A549 (cell line): ENCODE data around the gene ZNF280A. TPM values are rescaled to one million over a fixed set of nuclear protein-coding genes. Genes with fewer than 3 reads are reported as not detected.

Experiments
- ATAC-seq, 2 experiments: fragments of 200-7000 bp in 1 of 2; fragments of >200 bp in 1 of 2; cut with Nextera tagmentation in 1 of 2; cut with Tn5 transposase in 1 of 2; 3 replicates each; pipeline versions ENCODE4 v1.8.0 to v1.9.1; 2018 to 2020; ENCODE audit warnings: mild to moderate bottlenecking in 1 of 2, moderate library complexity in 1 of 2
- CTCF ChIA-PET: fragments of 300-600 bp; sonication (Branson Sonifier 250); formaldehyde crosslinking; extraction: SDS; loops from one replicate; lab custom pipeline; 2021; ENCODE audit warnings: antibody characterized with exemption, inconsistent platforms; lab: Yijun Ruan, JAX
- POLR2A ChIA-PET: fragments of 350-600 bp; formaldehyde crosslinking; extraction: SDS; loops from one replicate; lab custom pipeline; 2021; ENCODE audit warnings: antibody characterized with exemption, inconsistent platforms; lab: Yijun Ruan, JAX
- DNase-seq, 2 experiments: peaks; one replicate each; pipeline versions ENCODE4 v3.0.0 to v3.0.0-alpha.2; 2011 to 2016; ENCODE audit warnings: low read depth in 1 of 2, low spot score in 1 of 2
- FAIRE-seq: peaks from 2 replicates; lab custom pipeline; 2011; peaks lifted over from hg19 to GRCh38; lab: Jason Lieb, UNC
- H3K27ac ChIP-seq, 2 experiments: fragments of >200 bp; sonication (Bioruptor Twin); formaldehyde crosslinking; 3 replicates each; pipeline ENCODE4 v1.5.1; 2016 to 2017
- H3K4me1 ChIP-seq: fragments of >200 bp; sonication (Bioruptor Twin); formaldehyde crosslinking; 3 replicates; pipeline ENCODE4 v1.6.1; 2016
- H3K4me2 ChIP-seq: fragments of >200 bp; sonication (Bioruptor Twin); formaldehyde crosslinking; 3 replicates; pipeline ENCODE4 v1.6.1; 2016
- H3K4me3 ChIP-seq: fragments of >200 bp; sonication (Bioruptor Twin); formaldehyde crosslinking; 3 replicates; pipeline ENCODE4 v1.5.1; 2016
- H3K9me3 ChIP-seq: fragments of >200 bp; sonication (Bioruptor Twin); formaldehyde crosslinking; 3 replicates; pipeline ENCODE4 v1.6.1; 2016
- BCL3 ChIP-seq: fragments of >200 bp; sonication (Bioruptor Twin); formaldehyde crosslinking; IDR thresholded peaks from 3 replicates; pipeline ENCODE4 v1.6.1; 2016
- CBX8 ChIP-seq: fragments of 200-600 bp; sonication (generic); IDR thresholded peaks from 2 replicates; pipeline ENCODE4 v1.6.1; 2016
- CEBPB ChIP-seq, 2 experiments: fragments of >200 bp in 1 of 2; sonication (Bioruptor Twin) in 1 of 2; formaldehyde crosslinking in 1 of 2; IDR thresholded peaks; 2 replicates each; pipeline ENCODE4 v1.6.1; 2012 to 2016
- EHF ChIP-seq: fragments of 250-450 bp; sonication (Bioruptor Pico); IDR thresholded peaks from 2 replicates; pipeline ENCODE4 v1.5.0; 2020; ENCODE audit warnings: mild to moderate bottlenecking
- EHMT2 ChIP-seq: fragments of 200-600 bp; sonication (generic); IDR thresholded peaks from 2 replicates; pipeline ENCODE4 v1.6.1; 2016; ENCODE audit warnings: antibody characterized with exemption, low read depth, mild to moderate bottlenecking, moderate library complexity
- EP300 ChIP-seq, 2 experiments: fragments of >200 bp; sonication (Bioruptor Twin); formaldehyde crosslinking; IDR thresholded peaks; 2 replicates in 1 of 2; 3 replicates in 1 of 2; pipeline ENCODE4 v1.6.1; 2016 to 2017
- ESRRA ChIP-seq: fragments of 150-350 bp; IDR thresholded peaks from 2 replicates; pipeline ENCODE4 v1.6.1; 2014; ENCODE audit warnings: mild to moderate bottlenecking, low read length, borderline replicate concordance
- FOSL2 ChIP-seq, 2 experiments: fragments of 450-650 bp in 1 of 2; fragments of >200 bp in 1 of 2; sonication (Bioruptor Twin) in 1 of 2; formaldehyde crosslinking; IDR thresholded peaks; 2 replicates each; pipeline versions ENCODE4 v1.5.0 to v1.6.1; 2016 to 2020; ENCODE audit warnings: mild to moderate bottlenecking in 1 of 2, moderate library complexity in 1 of 2
- FOXS1 ChIP-seq: fragments of 250-450 bp; sonication (Bioruptor Pico); IDR thresholded peaks from 2 replicates; pipeline ENCODE4 v1.5.0; 2020; ENCODE audit warnings: mild to moderate bottlenecking, moderate library complexity
- GATA3 ChIP-seq: IDR thresholded peaks from 2 replicates; pipeline ENCODE4 v1.6.1; 2012; ENCODE audit warnings: borderline replicate concordance
- HDAC2 ChIP-seq: fragments of 200-600 bp; sonication (generic); IDR thresholded peaks from 2 replicates; pipeline ENCODE4 v1.6.1; 2016
- HES2 ChIP-seq: fragments of >200 bp; sonication (Bioruptor Twin); formaldehyde crosslinking; IDR thresholded peaks from 2 replicates; pipeline ENCODE4 v1.6.1; 2016
- HEYL ChIP-seq: fragments of 250-450 bp; sonication (Bioruptor Pico); IDR thresholded peaks from 2 replicates; pipeline ENCODE4 v1.8.0; 2021; ENCODE audit warnings: mild to moderate bottlenecking, moderate library complexity
- HMGXB4 ChIP-seq: fragments of 250-450 bp; sonication (Bioruptor Pico); IDR thresholded peaks from 2 replicates; pipeline ENCODE4 v1.5.0; 2021; ENCODE audit warnings: mild to moderate bottlenecking, moderate library complexity, borderline replicate concordance
- HOXB13 ChIP-seq: fragments of 250-450 bp; sonication (Bioruptor Pico); IDR thresholded peaks from 2 replicates; pipeline ENCODE4 v1.5.0; 2020; ENCODE audit warnings: low read depth, mild to moderate bottlenecking, moderate library complexity
- HOXB5 ChIP-seq: fragments of 250-450 bp; sonication (Bioruptor Pico); IDR thresholded peaks from 2 replicates; pipeline ENCODE4 v1.5.0; 2020; ENCODE audit warnings: mild to moderate bottlenecking, moderate library complexity
- KDM1A ChIP-seq: fragments of 200-600 bp; sonication (generic); IDR thresholded peaks from 2 replicates; pipeline ENCODE4 v1.6.1; 2016; ENCODE audit warnings: low read depth, mild to moderate bottlenecking
- MAZ ChIP-seq: fragments of 150-350 bp; IDR thresholded peaks from 2 replicates; pipeline ENCODE4 v1.6.1; 2014; ENCODE audit warnings: antibody characterized with exemption, low read depth, low read length, borderline replicate concordance
- MYC ChIP-seq: IDR thresholded peaks from 2 replicates; pipeline ENCODE4 v1.6.1; 2012; ENCODE audit warnings: mild to moderate bottlenecking, inconsistent platforms, low read length, improper control_type of control experiment, borderline replicate concordance
- NPAS2 ChIP-seq: fragments of 250-450 bp; sonication (Bioruptor Pico); IDR thresholded peaks from 2 replicates; pipeline ENCODE4 v1.8.0; 2022; ENCODE audit warnings: mild to moderate bottlenecking, moderate library complexity, borderline replicate concordance
- POLR2AphosphoS2 ChIP-seq: conservative IDR thresholded peaks from 2 replicates; pipeline ENCODE4 v1.6.1; 2012; ENCODE audit warnings: low read length, improper control_type of control experiment, inconsistent platforms
- RAD21 ChIP-seq, 2 experiments: fragments of >200 bp in 1 of 2; sonication (Bioruptor Twin) in 1 of 2; formaldehyde crosslinking in 1 of 2; IDR thresholded peaks in 1 of 2; conservative IDR thresholded peaks in 1 of 2; 2 replicates in 1 of 2; 3 replicates in 1 of 2; pipeline ENCODE4 v1.6.1; 2012 to 2018; ENCODE audit warnings: inconsistent platforms in 1 of 2
- RARB ChIP-seq: fragments of 250-450 bp; sonication (Bioruptor Pico); IDR thresholded peaks from 2 replicates; pipeline ENCODE4 v1.8.0; 2021; ENCODE audit warnings: mild to moderate bottlenecking, moderate library complexity
- RCOR1 ChIP-seq: fragments of 150-350 bp; IDR thresholded peaks from 2 replicates; pipeline ENCODE4 v1.6.1; 2014; ENCODE audit warnings: antibody characterized with exemption, low read length, low read depth
- RFX5 ChIP-seq: fragments of 450-650 bp; IDR thresholded peaks from 2 replicates; pipeline ENCODE4 v1.7.1; 2014; ENCODE audit warnings: antibody characterized with exemption, mild to moderate bottlenecking, moderate library complexity
- RNF2 ChIP-seq: fragments of 200-600 bp; sonication (generic); IDR thresholded peaks from 2 replicates; pipeline ENCODE4 v1.6.1; 2016; ENCODE audit warnings: low read depth, mild to moderate bottlenecking, antibody characterized with exemption, moderate library complexity, borderline replicate concordance
- SMC3 ChIP-seq: fragments of >200 bp; sonication (Bioruptor Twin); formaldehyde crosslinking; IDR thresholded peaks from 3 replicates; pipeline ENCODE4 v1.6.1; 2018; ENCODE audit warnings: inconsistent platforms
- TFCP2L1 ChIP-seq: fragments of 250-450 bp; sonication (Bioruptor Pico); IDR thresholded peaks from 2 replicates; pipeline ENCODE4 v1.5.0; 2021; ENCODE audit warnings: mild to moderate bottlenecking
- USF2 ChIP-seq: fragments of 450-650 bp; IDR thresholded peaks from 2 replicates; pipeline ENCODE4 v1.6.1; 2014; ENCODE audit warnings: antibody characterized with exemption
- ZC3H11A ChIP-seq: fragments of 450-650 bp; IDR thresholded peaks from 2 replicates; pipeline ENCODE4 v1.6.1; 2014; ENCODE audit warnings: antibody characterized with exemption, mild to moderate bottlenecking
- ZFP36 ChIP-seq: fragments of 450-650 bp; IDR thresholded peaks from 2 replicates; pipeline ENCODE4 v1.6.1; 2014; ENCODE audit warnings: borderline replicate concordance; ENCODE audit not compliant: partially characterized antibody
- WGBS: methylation state at CpG from one replicate; pipeline ENCODE4 v1.1.6; 2017; ENCODE audit errors: missing lambda C conversion rate; 5-methylcytosine and 5-hydroxymethylcytosine counted together
- polyA plus RNA-seq, 4 experiments: library from polyadenylated mRNA; depleted of rRNA in 3 of 4; stranded (reverse); fragments of >200 nt; fragmentation: RNase III in 1 of 4; extraction: RNeasy Plus Mini Kit Qiagen cat#74134 plus additional on column Dnase treatment in 1 of 4; gene quantifications; 2 replicates in 3 of 4; 3 replicates in 1 of 4; pipeline ENCODE4 v1.2.3, GENCODE V29; 2011 to 2017

ZNF280A gene
- polyA plus RNA-seq, 2 of the 4 experiments (the other 2 are of a cell fraction), result 2.0 to 3.0 TPM

- 90% methylated on average over 11 of the region's 11 CpGs for WGBS
- CTCF ChIA-PET, result interaction anchor here (0.6 kb wide), 1 partner anchor 11 kb away, joined by 4 read pairs; no protein-coding TSS in a partner anchor
- H3K4me1 ChIP-seq, result peaks cover 4% of the 10 kb centered on the region; the same call in 1 of the 3 replicates
- ATAC-seq, result no peak
- no peak for FAIRE-seq
- no peak overlapping the region for H3K4me3 ChIP-seq
- TF ChIP-seq RNF2, result no peak
- TF ChIP-seq RCOR1, result no peak
- TF ChIP-seq TFCP2L1 (CRISPR knock-in tag), result no peak
- POLR2A ChIA-PET, result no interaction called here
- no peak overlapping the region for H3K4me2 ChIP-seq
- DNase-seq, result no peak
- H3K9me3 ChIP-seq, result no peaks in the 10 kb centered on the region
- H3K27ac ChIP-seq, result no peak overlapping the region
Observed at GRCh38 chr22:22484023-22484422, 36.0 kb downstream of the ZNF280A start.

GRCh38 chr22:22480940-22481339 is 39.1 kb downstream of the ZNF280A start:
- DNase-seq, result no peak
- no peak for FAIRE-seq
- H3K4me2 ChIP-seq, result no peak overlapping the region
- no peak for ATAC-seq
- no peak overlapping the region for H3K27ac ChIP-seq
- H3K9me3 ChIP-seq, result no peaks in the 10 kb centered on the region
- no peak overlapping the region for H3K4me3 ChIP-seq
- H3K4me1 ChIP-seq, result peaks cover 4% of the 10 kb centered on the region; the same call in 1 of the 3 replicates
- WGBS, result 29% methylated on average over 2 of the region's 2 CpGs
- ChIA-PET CTCF (interaction anchor here (0.8 to 1.8 kb wide), 7 partner anchors 15 to 478 kb away, joined by 3 to 6 read pairs (median 3); partner anchors contain the start of gene ZNF280A), POLR2A (no interaction called here)
- TF ChIP-seq RAD21 (conservative IDR thresholded peaks at IDR 0.05 in 1 of 2, IDR thresholded peaks at IDR 0.05 in 1 of 2) (no peak), RCOR1 (no peak), RNF2 (no peak), KDM1A (no peak), EP300 (IDR thresholded peaks at IDR 0.05) (no peak), HOXB5 (no peak), SMC3 (no peak), ESRRA (no peak), RARB (CRISPR knock-in tag) (no peak), HES2 (no peak), CBX8 (no peak), POLR2AphosphoS2 (no peak), MAZ (no peak), EHMT2 (no peak), EHF (CRISPR knock-in tag) (no peak), USF2 (no peak), ZFP36 (no peak), BCL3 (no peak)

GRCh38 chr22:22479999-22480532 is 40.0 kb downstream of the ZNF280A start:
- no peak overlapping the region for H3K4me2 ChIP-seq
- CTCF ChIA-PET, result interaction anchor here (0.8 to 1.8 kb wide), 5 partner anchors 15 to 479 kb away, joined by 3 to 6 read pairs (median 3); partner anchors contain the start of gene ZNF280A
- no peak for FAIRE-seq

More at GRCh38 chr22:22479999-22480532, 40.0 kb downstream of the ZNF280A start:
- TF ChIP-seq HDAC2 (no peak), ZC3H11A (no peak), HOXB13 (CRISPR knock-in tag) (no peak), TFCP2L1 (CRISPR knock-in tag) (no peak), SMC3 (no peak), FOSL2 (IDR thresholded peaks at IDR 0.05) (no peak), FOSL2 (CRISPR knock-in tag; IDR thresholded peaks at IDR 0.05) (no peak), MYC (no peak), FOXS1 (CRISPR knock-in tag) (no peak), HMGXB4 (CRISPR knock-in tag) (no peak), HEYL (CRISPR knock-in tag) (no peak), GATA3 (no peak), RAD21 (conservative IDR thresholded peaks at IDR 0.05 in 1 of 2, IDR thresholded peaks at IDR 0.05 in 1 of 2) (no peak), NPAS2 (CRISPR knock-in tag) (no peak), CEBPB (IDR thresholded peaks at IDR 0.05) (no peak), EHF (CRISPR knock-in tag) (no peak), POLR2AphosphoS2 (no peak), RFX5 (no peak)
- TF ChIP-seq, all 56 proteins: peak for 0
- DNase-seq, result no peak
- H3K27ac ChIP-seq, result no peak overlapping the region
- H3K4me1 ChIP-seq, result peaks cover 4% of the 10 kb centered on the region; the same call in 1 of the 3 replicates
- 94% methylated on average over 5 of the region's 5 CpGs for WGBS
- H3K9me3 ChIP-seq, result no peaks in the 10 kb centered on the region
- no peak overlapping the region for H3K4me3 ChIP-seq
- POLR2A ChIA-PET, result no interaction called here
- no peak for ATAC-seq
